Measurements from ENCODE around the gene C11orf86. TPM values are rescaled to one million over a fixed set of nuclear protein-coding genes. Genes with fewer than 3 reads are reported as not detected.

C11orf86 gene
- total RNA-seq, 1 donor from 2014 or later, result 0.64 TPM

DNA sequence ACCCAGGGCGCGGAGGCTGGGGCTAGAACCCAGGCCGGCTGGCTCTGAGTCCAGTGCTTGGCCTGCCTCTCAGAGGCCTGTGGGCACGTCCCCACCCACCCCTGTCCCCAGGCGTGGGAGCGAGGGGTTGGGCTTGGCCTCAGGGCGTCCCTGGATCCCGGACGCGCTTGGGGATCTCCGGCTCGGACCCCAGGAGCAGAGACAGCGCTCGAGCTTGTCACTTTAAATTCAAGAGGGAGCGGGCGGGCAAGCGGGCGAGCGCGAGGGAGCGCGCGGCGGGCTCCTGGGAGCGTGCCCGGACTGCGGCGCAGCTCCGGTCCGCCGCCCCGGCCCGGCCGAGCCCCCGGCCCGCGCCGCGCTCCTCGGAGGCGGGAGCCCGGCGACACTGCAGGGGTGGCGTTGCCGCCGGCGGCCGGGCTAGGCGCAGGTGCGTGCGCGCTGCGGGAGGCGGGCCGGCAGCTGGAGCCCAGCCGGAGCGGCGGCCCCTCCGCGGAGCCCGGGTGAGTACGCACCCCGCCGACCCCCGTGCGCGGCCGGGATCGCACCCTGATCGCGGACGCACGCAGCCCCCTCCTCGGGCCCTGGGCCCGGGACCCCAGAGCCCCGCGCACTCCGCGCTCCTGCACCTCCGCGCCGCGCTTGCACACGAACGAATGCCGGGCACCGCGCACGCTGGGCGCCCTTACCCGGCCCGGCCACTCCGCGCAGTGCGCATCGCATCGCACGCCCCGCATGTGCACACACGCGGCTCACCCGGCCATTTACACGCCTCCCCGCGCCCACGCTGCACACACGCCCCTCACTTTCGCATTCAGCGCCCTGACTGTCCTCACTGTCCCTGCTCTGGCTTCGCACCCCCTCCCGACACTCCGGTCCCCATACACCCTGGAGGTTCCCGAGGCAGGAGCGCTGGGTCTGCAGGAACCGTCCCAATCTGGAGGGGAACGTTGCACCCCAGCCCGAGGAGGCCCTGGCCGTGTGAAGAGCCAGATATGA lies 48.2 kb downstream of the C11orf86 start, which contains the start of gene SYT12:
TSS of gene SYT12 (plus strand) at position 174 of the 996 bp plus-strand sequence. CDS start 7,011 bp downstream, outside the sequence.
- DNase-seq (ENCODE audit: low spot score), result no peak

DNA sequence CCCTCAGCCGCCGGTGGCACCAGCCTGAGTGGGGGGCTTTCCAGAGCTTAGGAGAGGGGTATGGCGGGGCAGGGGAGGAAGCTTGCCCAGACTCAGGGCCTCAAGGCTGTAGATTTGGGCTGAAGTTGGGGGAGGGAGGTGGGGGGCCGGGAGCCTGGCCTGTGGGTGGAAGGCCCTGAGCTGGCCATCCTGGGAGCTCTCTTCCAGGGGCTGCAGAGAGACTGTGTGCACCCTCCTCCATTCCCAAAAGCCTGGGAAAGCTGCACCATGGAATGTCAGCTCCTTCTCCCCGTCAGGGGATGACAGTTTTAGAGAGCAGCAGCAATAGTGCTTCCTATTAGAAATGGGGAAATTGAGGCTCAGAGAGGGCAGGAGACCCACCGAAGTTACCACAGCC lies 48.9 kb downstream of the C11orf86 start:
- no peak for DNase-seq (ENCODE audit: low spot score)

DNA sequence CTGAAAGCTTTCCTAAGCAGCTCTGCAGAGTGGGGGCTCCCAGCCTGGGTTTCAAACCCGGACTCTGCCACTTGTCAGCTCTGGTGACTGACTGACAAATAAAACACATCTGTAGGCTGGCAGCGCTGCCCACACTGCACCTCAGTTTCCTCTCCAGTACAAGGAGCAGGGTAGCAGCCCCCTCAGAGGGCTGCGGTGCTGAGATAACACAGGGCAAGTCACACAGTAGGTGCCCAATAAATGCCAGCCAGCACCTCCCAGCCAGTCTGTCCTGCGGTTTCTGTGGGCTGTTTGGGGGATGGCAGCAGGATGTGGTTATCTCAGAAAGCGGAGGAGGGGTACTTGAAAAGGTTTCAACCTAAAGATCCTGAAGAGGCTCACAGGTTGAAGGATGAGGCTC lies 49.3 kb downstream of the C11orf86 start:
- no peak for DNase-seq (ENCODE audit: low spot score)

DNA sequence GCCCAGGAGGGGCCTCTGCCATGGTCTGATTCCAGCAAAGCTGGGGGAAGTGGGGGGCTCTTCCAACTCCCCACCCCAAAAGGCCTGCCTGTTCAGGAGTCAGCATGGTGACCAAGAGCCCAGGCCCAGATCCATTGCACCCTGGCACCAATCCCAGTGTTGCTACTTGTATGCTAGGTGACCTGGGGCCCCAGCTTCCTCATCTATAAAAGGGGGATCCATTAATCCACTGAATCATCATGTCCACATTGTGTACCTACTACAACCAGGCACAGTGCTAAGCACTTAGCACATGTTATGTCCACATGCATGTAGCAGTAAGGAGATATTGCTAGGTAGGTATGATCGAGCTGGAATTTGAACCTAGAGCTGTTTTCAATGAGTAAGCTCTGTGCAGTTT lies 49.9 kb downstream of the C11orf86 start:
- DNase-seq (ENCODE audit: low spot score), result no peak

DNA sequence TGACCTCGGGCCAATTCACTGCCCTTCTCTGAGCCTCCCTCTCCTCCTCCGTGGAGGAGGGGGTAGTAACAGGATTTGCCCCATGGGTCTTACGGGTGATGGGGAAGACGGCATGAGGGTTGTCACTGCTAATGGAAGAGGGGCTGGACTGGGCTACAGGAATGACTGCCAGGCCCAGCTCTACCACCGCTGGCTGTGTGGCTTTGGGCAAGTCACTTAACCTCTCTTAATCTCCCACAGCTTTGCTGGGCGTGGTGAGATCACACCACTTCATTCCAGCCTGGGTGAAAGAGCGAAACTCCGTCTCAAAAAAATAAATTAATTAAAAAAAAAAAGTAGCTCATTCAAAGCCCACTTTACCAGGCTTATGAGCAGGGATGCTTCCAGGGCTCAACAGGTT lies 50.6 kb downstream of the C11orf86 start:
- no peak for DNase-seq (ENCODE audit: low spot score)

Small RNA genes within 50 kb of the gene (microRNA-seq; reads per million reads assigned to microRNA genes)
- gene MIR3163 (ENCODE audit: borderline number of aligned reads), result not detected

Other genes starting within 250 kb of the C11orf86 start
- 8.3 TPM for gene SPTBN2, start 246.1 kb upstream of the C11orf86 start, total RNA-seq
- gene RCE1, start 131.9 kb upstream of the C11orf86 start, total RNA-seq, result 14.1 TPM
- gene LRFN4, start 118.2 kb upstream of the C11orf86 start, total RNA-seq, result 25.6 TPM
- 220 TPM for gene PC, start 16.9 kb upstream of the C11orf86 start, total RNA-seq
- gene SYT12, start 47.8 kb downstream of the C11orf86 start, total RNA-seq, result 3.1 TPM
- gene RHOD, start 81.5 kb downstream of the C11orf86 start, total RNA-seq, result 22.2 TPM
- gene KDM2A, start 144.0 kb downstream of the C11orf86 start, total RNA-seq, result 77.3 TPM